ENCODE measurements around the gene AK5.
"Not testable (repeated sequence)": the region's sequence is repeated elsewhere in the genome, so short reads cannot be mapped to it uniquely, and the experiment has no call there.

Gene AK5

GRCh38 chr1:77310924-77311323, 29.1 kb downstream of the AK5 start:
- DNase-seq (ENCODE audit: insufficient read length, low spot score) = no peak
- no peak for FAIRE-seq
- TF ChIP-seq POLR2A (IDR thresholded peaks at IDR 0.05; ENCODE audit: low read depth, low read length) = no peak

DNA sequence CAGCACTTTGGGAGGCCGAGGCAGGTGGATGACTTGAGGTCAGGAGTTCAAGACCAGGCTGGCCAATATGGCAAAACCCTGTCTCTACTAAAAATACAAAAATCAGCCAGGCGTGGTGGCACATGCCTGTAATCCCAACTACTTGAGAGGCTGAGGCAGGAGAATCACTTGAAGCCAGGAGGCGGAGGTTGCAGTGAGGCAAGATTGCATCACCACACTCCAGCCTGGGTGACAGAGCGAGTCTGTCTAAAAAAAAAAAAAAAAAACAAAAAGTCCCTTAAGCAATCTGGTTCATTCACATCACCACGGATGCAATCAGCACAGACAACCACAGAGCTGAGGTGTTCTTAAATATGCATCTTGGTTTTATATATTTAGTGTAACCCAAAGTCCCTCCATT, 30.5 kb downstream of the AK5 start:
- FAIRE-seq; DNase-seq (ENCODE audit: insufficient read length, low spot score): not testable (repeated sequence)

DNA sequence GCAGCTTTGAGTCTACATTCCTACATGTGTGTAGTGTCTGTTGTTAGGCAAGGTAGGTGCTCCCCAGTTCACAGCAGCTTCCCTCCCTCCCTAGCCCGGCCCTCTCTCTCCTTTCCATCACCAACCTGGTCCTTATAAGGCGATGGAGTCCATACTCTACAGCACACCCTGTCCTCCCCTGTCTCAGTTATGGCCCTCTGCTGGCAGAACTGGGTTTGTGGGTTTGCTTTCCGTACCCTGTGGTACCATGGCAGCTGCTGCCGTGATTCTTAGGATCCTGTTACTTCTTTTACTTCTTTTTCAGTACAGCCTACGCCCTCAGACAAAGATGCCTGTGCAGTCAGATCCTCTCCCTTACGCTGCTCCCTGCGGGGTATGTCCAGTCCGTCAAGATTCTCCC, 31.7 kb downstream of the AK5 start:
- TF ChIP-seq POLR2A (IDR thresholded peaks at IDR 0.05; ENCODE audit: low read depth, low read length) = no peak
- DNase-seq (ENCODE audit: insufficient read length, low spot score) = no peak
- FAIRE-seq = peak; percentile 68

DNA sequence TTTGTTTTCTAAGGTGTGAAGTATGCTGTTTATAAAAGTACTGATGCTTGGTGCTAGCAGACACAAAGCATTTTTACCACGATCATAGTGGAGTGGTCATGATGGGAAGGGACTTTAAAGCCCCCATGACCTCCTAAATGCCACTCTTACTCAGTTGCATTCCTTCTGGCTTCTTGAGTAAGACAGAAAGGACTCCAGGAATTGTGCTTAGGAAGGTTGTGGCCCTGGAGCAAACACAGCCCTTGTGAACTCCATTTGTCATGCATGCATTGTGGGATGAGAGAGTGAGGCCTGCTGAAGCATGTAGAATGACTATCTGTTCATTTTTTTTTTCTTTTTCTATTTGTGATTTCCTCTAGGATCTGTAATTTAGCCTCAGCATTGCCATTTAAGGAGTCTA, 34.2 kb downstream of the AK5 start:
- DNase-seq (ENCODE audit: insufficient read length, low spot score) = no peak
- FAIRE-seq = peak; percentile 30
- TF ChIP-seq POLR2A (IDR thresholded peaks at IDR 0.05; ENCODE audit: low read depth, low read length) = no peak

DNA sequence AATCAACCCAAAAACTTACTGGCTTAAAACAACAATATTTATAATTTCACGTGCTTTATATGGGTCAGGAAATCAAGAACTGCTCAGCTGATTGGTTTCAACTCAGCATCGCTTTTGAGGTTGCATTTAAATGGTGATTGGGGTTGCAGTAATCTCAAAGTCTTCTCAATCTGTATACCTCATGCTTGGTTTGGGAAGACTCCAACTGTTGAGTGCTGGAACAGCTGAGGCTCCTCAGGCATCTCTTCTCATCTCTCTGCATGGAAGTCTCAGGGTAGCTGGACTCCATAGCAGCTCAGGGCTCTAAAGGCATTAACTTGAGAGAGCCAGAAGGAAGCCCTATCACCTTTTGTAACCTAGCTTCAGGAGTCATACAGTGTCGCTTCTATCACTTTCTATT, 35.1 kb downstream of the AK5 start:
- FAIRE-seq (no peak), DNase-seq (ENCODE audit: insufficient read length, low spot score) (no peak)
- TF ChIP-seq POLR2A (IDR thresholded peaks at IDR 0.05; ENCODE audit: low read depth, low read length) = no peak

DNA sequence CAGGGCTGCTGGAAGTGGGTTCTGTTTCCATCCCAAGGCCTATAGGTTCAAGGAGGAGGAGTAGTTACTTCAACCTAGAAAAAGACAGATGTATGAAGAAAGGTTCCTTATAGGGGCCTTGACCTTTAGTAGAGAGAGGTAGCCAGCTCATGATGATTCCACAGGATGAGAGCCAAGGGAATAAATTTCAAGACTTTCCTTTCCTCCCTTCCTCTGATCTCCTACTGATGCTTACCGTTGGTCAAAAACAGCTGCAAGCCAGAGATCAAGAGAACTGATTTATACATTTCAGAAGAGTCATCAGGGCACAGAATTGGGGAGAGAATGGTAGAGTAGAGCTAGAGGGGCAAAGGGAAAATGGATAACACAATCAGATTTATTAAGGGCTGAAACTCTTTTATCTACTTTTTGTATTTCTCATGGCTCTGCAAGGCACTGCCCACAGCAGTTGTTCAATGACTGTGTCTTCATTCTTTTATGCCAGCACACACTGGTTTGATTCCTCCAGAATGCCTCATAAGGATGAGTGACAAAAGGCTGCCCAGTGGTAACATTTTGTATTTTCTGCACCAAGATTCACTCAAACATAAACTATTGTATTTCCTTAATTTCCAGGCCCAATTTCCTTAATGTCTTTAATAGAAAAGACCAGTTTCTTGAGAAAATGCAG, 37.4 kb downstream of the AK5 start:
- no peak for DNase-seq (ENCODE audit: insufficient read length, low spot score)
- FAIRE-seq = peak; percentile 98
- TF ChIP-seq POLR2A (IDR thresholded peaks at IDR 0.05; ENCODE audit: low read depth, low read length) = no peak

- peak; percentile 95 for FAIRE-seq
- TF ChIP-seq POLR2A (IDR thresholded peaks at IDR 0.05; ENCODE audit: low read depth, low read length) = no peak
- DNase-seq (ENCODE audit: insufficient read length, low spot score) = peak; percentile 21
Measured at GRCh38 chr1:77322061-77322900, 40.5 kb downstream of the AK5 start.

DNA sequence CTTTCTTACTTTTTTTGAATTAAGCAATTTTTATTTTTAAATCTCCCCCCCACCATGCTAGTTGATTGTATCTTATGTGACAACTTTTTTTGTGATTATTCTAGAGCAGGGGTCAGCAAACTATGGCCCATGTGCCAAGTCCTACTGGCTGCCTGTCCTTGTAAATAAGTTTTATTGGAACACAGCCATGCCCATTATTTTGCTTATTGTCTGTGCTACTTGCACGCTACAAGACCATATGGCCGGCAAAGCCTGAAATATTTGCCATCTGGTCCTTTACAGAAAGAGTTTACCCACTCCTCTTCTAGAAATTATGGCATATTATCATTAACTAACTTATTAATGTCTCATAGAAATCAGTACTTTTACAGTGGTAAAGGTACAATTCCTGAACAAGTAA, 51.7 kb downstream of the AK5 start:
- no peak for DNase-seq (ENCODE audit: insufficient read length, low spot score)
- TF ChIP-seq POLR2A (IDR thresholded peaks at IDR 0.05; ENCODE audit: low read depth, low read length) = no peak
- no peak for FAIRE-seq

GRCh38 chr1:77336729-77337128, 54.9 kb downstream of the AK5 start:
- TF ChIP-seq POLR2A (IDR thresholded peaks at IDR 0.05; ENCODE audit: low read depth, low read length) = no peak
- no peak for FAIRE-seq
- no peak for DNase-seq (ENCODE audit: insufficient read length, low spot score)

GRCh38 chr1:77339326-77339725, 57.5 kb downstream of the AK5 start:
- no peak for TF ChIP-seq POLR2A (IDR thresholded peaks at IDR 0.05; ENCODE audit: low read depth, low read length)
- DNase-seq (ENCODE audit: insufficient read length, low spot score) (no peak), FAIRE-seq (no peak)

- DNase-seq (ENCODE audit: insufficient read length, low spot score) (no peak), FAIRE-seq (no peak)
- no peak for TF ChIP-seq POLR2A (IDR thresholded peaks at IDR 0.05; ENCODE audit: low read depth, low read length)
Measured at GRCh38 chr1:77341195-77341594, 59.4 kb downstream of the AK5 start.

GRCh38 chr1:77342745-77343144, 60.9 kb downstream of the AK5 start:
- no peak for TF ChIP-seq POLR2A (IDR thresholded peaks at IDR 0.05; ENCODE audit: low read depth, low read length)
- FAIRE-seq (no peak), DNase-seq (ENCODE audit: insufficient read length, low spot score) (no peak)

DNA sequence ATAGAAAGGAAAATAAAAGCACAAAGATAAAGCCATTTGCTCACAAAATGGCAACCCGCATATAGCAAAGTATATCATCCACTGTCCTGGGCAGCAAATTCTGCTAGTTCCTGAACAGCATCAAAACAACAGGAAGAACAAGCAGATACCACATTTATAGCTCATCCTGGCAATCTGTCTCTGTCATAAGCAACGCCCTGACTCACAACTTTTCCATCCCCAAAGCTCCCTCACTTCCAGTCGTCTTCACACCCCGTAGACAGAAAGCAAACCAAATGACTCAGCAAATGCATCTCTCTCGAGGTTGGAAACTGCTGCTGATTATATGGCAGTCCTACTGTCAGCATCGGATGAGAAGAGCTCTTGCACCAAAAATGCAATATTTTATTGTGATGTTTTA, 65.8 kb downstream of the AK5 start:
- TF ChIP-seq POLR2A (IDR thresholded peaks at IDR 0.05; ENCODE audit: low read depth, low read length) = no peak
- FAIRE-seq (peak; percentile 99), DNase-seq (ENCODE audit: insufficient read length, low spot score) (peak; percentile 26)

DNA sequence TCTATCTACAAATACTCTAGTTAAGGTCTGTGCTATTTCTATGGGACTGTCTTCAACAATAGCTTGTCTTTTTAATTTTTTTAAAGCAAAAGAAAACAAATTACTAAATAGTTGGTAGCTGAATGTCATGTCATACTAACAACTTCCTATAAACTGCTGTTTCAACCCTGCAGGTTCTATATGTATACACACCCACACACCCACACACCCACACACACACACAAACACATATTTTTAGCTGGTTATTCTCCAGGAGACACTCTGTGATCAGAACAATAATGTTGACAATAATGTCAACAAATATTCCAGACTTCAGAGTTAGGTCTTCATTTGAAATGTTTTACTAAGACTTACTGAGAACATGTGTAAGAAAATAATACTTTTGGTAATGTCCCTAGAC, 66.7 kb downstream of the AK5 start:
- no peak for DNase-seq (ENCODE audit: insufficient read length, low spot score)
- TF ChIP-seq POLR2A (IDR thresholded peaks at IDR 0.05; ENCODE audit: low read depth, low read length) = no peak
- no peak for FAIRE-seq

DNA sequence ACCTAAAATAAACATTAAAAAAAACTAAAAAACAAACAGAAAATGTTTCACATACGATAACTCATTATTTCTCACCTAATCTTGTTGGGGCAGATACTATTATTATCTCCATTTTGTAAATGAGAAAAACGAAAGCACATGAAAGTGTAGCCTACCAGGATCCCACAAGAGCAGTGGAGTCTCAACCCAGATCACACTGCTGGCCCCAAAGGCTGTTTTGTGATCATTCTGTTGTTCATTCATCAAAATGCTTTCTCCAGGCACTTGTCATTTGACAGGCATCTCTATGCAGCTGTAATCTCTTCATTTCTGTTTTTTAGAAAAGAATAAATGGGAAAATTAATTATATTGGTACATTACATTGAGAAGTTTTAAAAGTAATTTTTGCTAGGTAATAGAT, 67.5 kb downstream of the AK5 start:
- FAIRE-seq (no peak), DNase-seq (ENCODE audit: insufficient read length, low spot score) (no peak)
- no peak for TF ChIP-seq POLR2A (IDR thresholded peaks at IDR 0.05; ENCODE audit: low read depth, low read length)
